GM12878 (cell line): ENCODE measurements around the gene OR4F6. TPM values are rescaled to one million over a fixed set of nuclear protein-coding genes. Genes with fewer than 3 reads are reported as not detected.
"Not testable (repeated sequence)": the region's sequence is repeated elsewhere in the genome, so short reads cannot be mapped to it uniquely, and the experiment has no call there.

Source experiments
- ATAC-seq: fragments of 200-7000 bp; cut with Tn5 transposase; 3 replicates; pipeline ENCODE4 v1.9.1; 2020; ENCODE audit warnings: mild to moderate bottlenecking, moderate library complexity
- BruUV-seq: library from RNA; stranded (reverse); fragments of 400-500 nt; replicated peaks from 2 replicates; lab custom pipeline; 2021; lab: Mats Ljungman, UMichigan
- CTCF ChIA-PET: fragments of 300-600 bp; sonication (Branson Sonifier 250); formaldehyde crosslinking; extraction: SDS; loops from one replicate; lab custom pipeline; 2021; ENCODE audit warnings: inconsistent platforms; lab: Yijun Ruan, JAX
- POLR2A ChIA-PET: fragments of 350-600 bp; formaldehyde crosslinking; extraction: SDS; loops from one replicate; lab custom pipeline; 2021; ENCODE audit warnings: inconsistent platforms; lab: Charles Lee
- RAD21 ChIA-PET: fragments of 300-600 bp; sonication (Branson Sonifier 250); formaldehyde crosslinking; loops from one replicate; lab custom pipeline; 2023; ENCODE audit warnings: antibody characterized with exemption; ENCODE audit not compliant: unreplicated experiment; lab: Charles Lee
- SMC1A ChIA-PET: fragments of 300-600 bp; sonication (Branson Sonifier 250); formaldehyde crosslinking; loops from one replicate; lab custom pipeline; 2023; ENCODE audit not compliant: unreplicated experiment, uncharacterized antibody; lab: Charles Lee
- DNase-seq: peaks from one replicate; pipeline ENCODE4 v3.0.0-alpha.2; 2011; ENCODE audit warnings: low read depth, low spot score
- FAIRE-seq: peaks from 3 replicates; lab custom pipeline; 2011; peaks lifted over from hg19 to GRCh38; lab: Jason Lieb, UNC
- H2AFZ ChIP-seq: 2 replicates; pipeline ENCODE4 v1.6.0; 2011; ENCODE audit warnings: low read depth, low read length, control low read depth; ENCODE audit not compliant: control insufficient read depth
- H3K27ac ChIP-seq: 2 replicates; pipeline ENCODE4 v1.5.1; 2011; ENCODE audit warnings: control low read depth; ENCODE audit not compliant: control insufficient read depth, insufficient read depth
- H3K27me3 ChIP-seq, 2 experiments: replicated peaks in 1 of 2; 2 replicates each; pipeline versions ENCODE4 v1.6.0 to v1.6.1; 2011; ENCODE audit warnings: low read length in 1 of 2; ENCODE audit not compliant: control insufficient read depth in 2 of 2, insufficient read depth in 2 of 2
- H3K36me3 ChIP-seq, 2 experiments: 2 replicates each; pipeline ENCODE4 v1.5.1; 2011; ENCODE audit warnings: low read length in 1 of 2; ENCODE audit not compliant: control insufficient read depth in 2 of 2, insufficient read depth in 2 of 2
- H3K4me1 ChIP-seq: 2 replicates; pipeline ENCODE4 v1.6.1; 2011; ENCODE audit warnings: mild to moderate bottlenecking, low read length, moderate library complexity, mixed read lengths; ENCODE audit not compliant: control insufficient read depth, insufficient read depth
- H3K4me2 ChIP-seq: 2 replicates; pipeline ENCODE4 v1.6.0; 2011; ENCODE audit warnings: control low read depth; ENCODE audit not compliant: control insufficient read depth, insufficient read depth
- H3K4me3 ChIP-seq: fragments of 200-600 bp; sonication (generic); 2 replicates; pipeline ENCODE4 v1.5.1; 2016
- H3K79me2 ChIP-seq: 2 replicates; pipeline ENCODE4 v1.6.0; 2011; ENCODE audit warnings: low read length; ENCODE audit not compliant: control insufficient read depth, insufficient read depth
- H3K9ac ChIP-seq: 2 replicates; pipeline ENCODE4 v1.8.0; 2011; ENCODE audit warnings: low read length, control low read depth, mixed read lengths; ENCODE audit not compliant: control insufficient read depth, insufficient read depth
- H3K9me3 ChIP-seq: replicated peaks from 3 replicates; pipeline ENCODE4 v1.5.1; 2011; ENCODE audit warnings: mild to moderate bottlenecking, low read length; ENCODE audit not compliant: control insufficient read depth, insufficient read depth
- H4K20me1 ChIP-seq: 2 replicates; pipeline ENCODE4 v1.6.0; 2011; ENCODE audit not compliant: control insufficient read depth, insufficient read depth
- ASH2L ChIP-seq: fragments of 300-600, 200-600 bp; sonication (generic); IDR thresholded peaks from 2 replicates; pipeline ENCODE4 v1.6.1; 2017; ENCODE audit warnings: low read depth, mild to moderate bottlenecking, borderline replicate concordance
- HCFC1 ChIP-seq: fragments of 150-350 bp; IDR thresholded peaks from 2 replicates; pipeline ENCODE4 v1.6.1; 2014; ENCODE audit warnings: low read length
- SREBF1 ChIP-seq: IDR thresholded peaks from 2 replicates; pipeline ENCODE4 v1.6.1; 2012; ENCODE audit warnings: mild to moderate bottlenecking, low read length
- WGBS: methylation state at CpG from one replicate; pipeline ENCODE4 v1.1.6; 2016; ENCODE audit warnings: low lambda C conversion rate; ENCODE audit not compliant: insufficient replicate concordance, insufficient coverage; ENCODE audit errors: missing lambda C conversion rate; 5-methylcytosine and 5-hydroxymethylcytosine counted together
- in situ Hi-C: fragments of 300-500 bp; cut with MboI; formaldehyde crosslinking; loops from 9 replicates; pipeline ENCODE4 v1.14.3; 2018; ENCODE audit warnings: mixed read lengths
- intact Hi-C: fragments of 100-400 bp; cut with micrococcal nuclease; formaldehyde crosslinking; loops from one replicate; pipeline ENCODE4 v1.14.2; 2022; ENCODE audit not compliant: unreplicated experiment
- polyA plus RNA-seq, 11 experiments: library from polyadenylated mRNA; depleted of rRNA in 4 of 11; unstranded in 6 of 11; stranded (reverse) in 5 of 11; fragments of >200 nt; fragmentation: Nextera tagmentation in 4 of 11; fragmentation: Illumina TruSeq in 1 of 11; extraction: Ambion mirVana in 4 of 11; extraction: Trizol in 1 of 11; gene quantifications; 1 replicate in 1 of 11; 2 replicates in 10 of 11; pipeline versions ENCODE4 v1.2.1 to v1.2.3, GENCODE V29; 2011 to 2016; ENCODE audit warnings: inconsistent platforms in 2 of 11, missing spikeins in 2 of 11, low read depth in 1 of 11
- total RNA-seq, 4 experiments: library from RNA; depleted of rRNA in 3 of 4; stranded (reverse); fragments of >200 nt in 3 of 4; fragmentation: Illumina TruSeq in 1 of 4; extraction: Trizol in 1 of 4; gene quantifications; 2 replicates each; pipeline versions ENCODE4 v1.2.1 to v1.2.3, GENCODE V29; 2013 to 2021

OR4F6 gene
- total and polyA plus RNA-seq, 10 of the 15 experiments (the other 5 are each of a cell fraction or from before 2014, with no cell fraction given) = not detected

GRCh38 chr15:101767083-101767640 is 36.1 kb upstream of the OR4F6 start:
- H3K79me2 ChIP-seq, H3K9ac ChIP-seq, H2AFZ ChIP-seq, BruUV-seq, H3K27me3 ChIP-seq, H3K36me3 ChIP-seq, H3K4me1 ChIP-seq, RAD21 ChIA-PET, H4K20me1 ChIP-seq, H3K4me2 ChIP-seq, POLR2A ChIA-PET, intact Hi-C loops, DNase-seq, SMC1A ChIA-PET, H3K9me3 ChIP-seq, H3K27ac ChIP-seq, H3K4me3 ChIP-seq: not testable (repeated sequence)
- 31% methylated on average over 8 of the region's 11 CpGs for WGBS
- CTCF ChIA-PET = interaction anchor here (0.6 kb wide), 1 partner anchor 127 kb away, joined by 3 read pairs; no protein-coding TSS in a partner anchor
- FAIRE-seq = peak; percentile 62
- in situ Hi-C loops = loop anchor here (10.0 kb wide), 1 partner anchor 1972 kb away; no protein-coding TSS in a partner anchor
- ATAC-seq = peak; percentile 76

DNA sequence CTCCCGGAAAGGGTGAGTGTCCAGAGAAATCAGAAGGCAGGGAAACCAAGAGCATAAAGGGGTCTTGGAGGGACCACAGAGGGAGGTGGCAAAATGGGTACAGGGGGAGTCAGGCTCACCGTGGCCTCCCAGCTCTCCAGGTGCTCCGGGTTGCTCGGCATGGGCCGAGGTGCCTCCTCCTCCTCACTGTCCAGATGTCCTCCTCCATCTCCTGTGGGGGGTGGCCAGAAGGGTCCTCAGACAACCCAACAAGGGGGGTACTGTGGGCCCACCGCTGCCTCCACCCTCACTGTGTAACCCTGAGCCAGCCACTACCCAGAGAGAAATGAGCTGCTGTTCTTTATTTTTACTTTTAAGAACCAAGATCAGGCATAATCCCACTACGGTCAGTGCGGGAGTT is 30.4 kb upstream of the OR4F6 start:
- Histone ChIP-seq H2AFZ (no peak overlapping the region), H3K27me3 (peaks cover 0 to 2% of the 10 kb centered on the region in 2 experiments; a peak in 1 of 4 replicates), H3K9ac (no peak overlapping the region), H3K9me3 (no peaks in the 10 kb centered on the region), H3K79me2 (no peaks in the 10 kb centered on the region), H3K4me3 (no peak overlapping the region), H4K20me1 (no peaks in the 10 kb centered on the region), H3K27ac (no peak overlapping the region), H3K4me2 (no peak overlapping the region), H3K4me1 (no peaks in the 10 kb centered on the region), H3K36me3 (no peaks in the 10 kb centered on the region)
- FAIRE-seq = no peak
- no peak for TF ChIP-seq HCFC1
- no peak for TF ChIP-seq SREBF1
- TF ChIP-seq ASH2L = no peak
- ChIA-PET CTCF (interaction anchor here (1.2 kb wide), 1 partner anchor 26 kb away, joined by 3 read pairs; no protein-coding TSS in a partner anchor), RAD21 (no interaction called here), POLR2A (no interaction called here), SMC1A (no interaction called here)
- DNase-seq = no peak
- WGBS = 82% methylated on average over 8 of the region's 8 CpGs
- intact Hi-C loops (no loop called here), in situ Hi-C loops (no loop called here)
- no TSS peak for BruUV-seq
- no peak for ATAC-seq
